Measurements from ENCODE around the gene CNOT11. TPM values are rescaled to one million over a fixed set of nuclear protein-coding genes. Genes with fewer than 3 reads are reported as not detected.

CNOT11 gene
- total and polyA plus RNA-seq, 9 donors = 11.5 to 55.1 (median 21.0) TPM

DNA sequence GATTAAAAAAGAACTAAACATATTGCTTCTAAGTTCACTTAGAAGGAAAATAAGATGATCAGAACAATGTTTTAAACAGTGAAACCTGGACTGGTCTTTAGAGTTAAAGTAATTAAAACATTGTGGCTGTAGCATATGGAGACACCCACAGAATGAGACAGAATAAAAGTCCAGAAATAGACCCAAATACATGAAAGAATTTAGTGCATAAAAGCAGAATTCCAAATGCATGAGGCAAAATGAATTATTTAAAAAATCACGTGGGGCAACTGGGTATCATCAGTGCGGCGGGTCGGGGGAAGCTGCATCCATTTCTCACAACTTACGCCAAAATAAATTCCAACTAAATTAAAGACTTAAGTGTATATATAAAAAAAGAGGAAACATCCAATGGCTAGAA lies 43.7 kb downstream of the CNOT11 start:
- TF ChIP-seq POLR2A (IDR thresholded peaks at IDR 0.05) (no peak), EP300 (IDR thresholded peaks at IDR 0.05) (no peak)
- TF ChIP-seq, protein P1, sequence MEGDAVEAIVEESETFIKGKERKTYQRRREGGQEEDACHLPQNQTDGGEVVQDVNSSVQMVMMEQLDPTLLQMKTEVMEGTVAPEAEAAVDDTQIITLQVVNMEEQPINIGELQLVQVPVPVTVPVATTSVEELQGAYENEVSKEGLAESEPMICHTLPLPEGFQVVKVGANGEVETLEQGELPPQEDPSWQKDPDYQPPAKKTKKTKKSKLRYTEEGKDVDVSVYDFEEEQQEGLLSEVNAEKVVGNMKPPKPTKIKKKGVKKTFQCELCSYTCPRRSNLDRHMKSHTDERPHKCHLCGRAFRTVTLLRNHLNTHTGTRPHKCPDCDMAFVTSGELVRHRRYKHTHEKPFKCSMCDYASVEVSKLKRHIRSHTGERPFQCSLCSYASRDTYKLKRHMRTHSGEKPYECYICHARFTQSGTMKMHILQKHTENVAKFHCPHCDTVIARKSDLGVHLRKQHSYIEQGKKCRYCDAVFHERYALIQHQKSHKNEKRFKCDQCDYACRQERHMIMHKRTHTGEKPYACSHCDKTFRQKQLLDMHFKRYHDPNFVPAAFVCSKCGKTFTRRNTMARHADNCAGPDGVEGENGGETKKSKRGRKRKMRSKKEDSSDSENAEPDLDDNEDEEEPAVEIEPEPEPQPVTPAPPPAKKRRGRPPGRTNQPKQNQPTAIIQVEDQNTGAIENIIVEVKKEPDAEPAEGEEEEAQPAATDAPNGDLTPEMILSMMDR (IDR thresholded peaks at IDR 0.05) = no peak
- Histone ChIP-seq H3K4me3 (no peak overlapping the region), H3K36me3 (no peaks in the 10 kb centered on the region), H3K27me3 (no peaks in the 10 kb centered on the region), H3K27ac (no peak overlapping the region), H3K9me3 (no peaks in the 10 kb centered on the region), H3K4me1 (ENCODE audit: insufficient read depth) (peaks cover 6% of the 10 kb centered on the region)
- DNase-seq = no peak
- intact Hi-C loops (cut with DNase I) = no loop called here
- WGBS, 3 donors = 67 to 78% (median 74%) methylated on average over 5 of the region's 5 CpGs

DNA sequence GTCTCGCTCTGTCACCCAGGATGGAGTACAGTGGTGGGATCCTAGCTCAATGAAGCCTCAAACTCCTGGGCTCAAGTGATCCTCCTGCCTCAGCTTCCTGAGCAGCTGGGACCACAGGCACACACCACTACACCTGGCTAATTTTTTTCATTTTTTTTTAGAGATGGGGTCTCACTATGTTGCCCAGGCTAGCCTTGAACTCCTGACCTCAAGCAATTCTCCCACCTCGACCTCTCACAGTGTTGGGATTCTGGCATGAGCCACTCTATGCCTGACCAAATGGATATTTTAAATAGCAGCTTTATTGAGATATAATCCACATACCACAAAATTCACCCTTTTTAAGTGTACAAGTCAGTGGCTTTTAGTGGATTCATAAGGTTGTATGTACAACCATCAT lies 44.7 kb downstream of the CNOT11 start:
- Histone ChIP-seq H3K27me3 (no peaks in the 10 kb centered on the region), H3K36me3 (no peaks in the 10 kb centered on the region), H3K27ac (no peak overlapping the region), H3K4me3 (no peak overlapping the region), H3K9me3 (no peaks in the 10 kb centered on the region), H3K4me1 (ENCODE audit: insufficient read depth) (peaks cover 6% of the 10 kb centered on the region)
- TF ChIP-seq, protein P1 (IDR thresholded peaks at IDR 0.05) = no peak
- TF ChIP-seq EP300 (IDR thresholded peaks at IDR 0.05) = no peak
- TF ChIP-seq POLR2A (IDR thresholded peaks at IDR 0.05) = no peak
- intact Hi-C loops (cut with DNase I) = no loop called here
- no peak for DNase-seq
- WGBS, 3 donors = 64 to 85% (median 79%) methylated on average over 2 of the region's 2 CpGs

DNA sequence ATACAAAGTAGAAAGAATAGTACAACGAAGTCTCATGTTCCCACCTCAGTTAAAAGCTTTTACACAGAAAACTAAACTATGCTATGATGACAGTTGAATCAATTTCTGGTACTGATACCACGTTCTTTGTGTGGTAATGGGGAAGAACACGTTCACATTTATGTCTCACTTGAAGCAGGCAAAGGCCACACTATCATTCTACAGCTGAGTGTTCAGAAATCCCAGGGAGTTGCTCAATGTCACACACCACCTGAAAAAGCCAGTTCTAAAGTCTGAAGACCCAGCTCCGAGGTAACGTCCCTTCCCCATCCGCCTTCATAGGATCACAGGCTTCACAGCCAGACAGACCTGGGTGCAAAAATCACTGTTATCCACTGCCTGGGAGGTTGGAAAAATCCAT lies 46.9 kb downstream of the CNOT11 start:
- TF ChIP-seq, protein P1 (IDR thresholded peaks at IDR 0.05) = no peak
- H3K27me3 ChIP-seq = no peaks in the 10 kb centered on the region
- no peak overlapping the region for H3K4me3 ChIP-seq
- WGBS, 3 donors = 68 to 75% (median 72%) methylated on average over 6 of the region's 6 CpGs
- H3K27ac ChIP-seq = no peak overlapping the region
- peaks cover 8% of the 10 kb centered on the region for H3K4me1 ChIP-seq (ENCODE audit: insufficient read depth)
- no peaks in the 10 kb centered on the region for H3K9me3 ChIP-seq
- intact Hi-C loops (cut with DNase I) = no loop called here
- H3K36me3 ChIP-seq = no peaks in the 10 kb centered on the region
- DNase-seq = no peak

DNA sequence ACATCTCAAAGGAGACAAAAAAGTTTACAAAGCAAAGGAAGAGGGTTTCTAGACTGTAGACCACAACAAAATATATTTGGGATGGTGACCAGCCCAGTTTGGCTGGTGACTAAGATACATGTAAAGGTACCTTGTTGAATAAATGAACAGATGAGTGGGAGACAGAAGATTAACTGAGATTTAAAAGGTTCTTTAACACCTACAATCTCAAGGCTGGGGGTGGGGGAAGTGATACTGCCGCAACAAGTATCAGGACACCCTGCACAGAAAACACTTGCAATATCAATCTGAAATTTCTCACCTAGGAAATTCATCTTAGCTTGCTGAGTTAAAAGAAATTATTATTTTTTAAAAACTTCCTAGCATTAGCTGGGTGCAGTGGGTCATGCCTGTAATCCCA lies 47.5 kb downstream of the CNOT11 start:
- 94 to 97% (median 96%) methylated on average over 1 of the region's 1 CpG for WGBS, 3 donors
- Histone ChIP-seq H3K27ac (no peak overlapping the region), H3K4me1 (ENCODE audit: insufficient read depth) (peaks cover 12% of the 10 kb centered on the region), H3K27me3 (no peaks in the 10 kb centered on the region), H3K9me3 (no peaks in the 10 kb centered on the region), H3K4me3 (no peak overlapping the region), H3K36me3 (no peaks in the 10 kb centered on the region)
- intact Hi-C loops (cut with DNase I) = no loop called here
- TF ChIP-seq, protein P1 (IDR thresholded peaks at IDR 0.05) = no peak
- TF ChIP-seq POLR2A (IDR thresholded peaks at IDR 0.05) (no peak), EP300 (IDR thresholded peaks at IDR 0.05) (no peak)
- no peak for DNase-seq

DNA sequence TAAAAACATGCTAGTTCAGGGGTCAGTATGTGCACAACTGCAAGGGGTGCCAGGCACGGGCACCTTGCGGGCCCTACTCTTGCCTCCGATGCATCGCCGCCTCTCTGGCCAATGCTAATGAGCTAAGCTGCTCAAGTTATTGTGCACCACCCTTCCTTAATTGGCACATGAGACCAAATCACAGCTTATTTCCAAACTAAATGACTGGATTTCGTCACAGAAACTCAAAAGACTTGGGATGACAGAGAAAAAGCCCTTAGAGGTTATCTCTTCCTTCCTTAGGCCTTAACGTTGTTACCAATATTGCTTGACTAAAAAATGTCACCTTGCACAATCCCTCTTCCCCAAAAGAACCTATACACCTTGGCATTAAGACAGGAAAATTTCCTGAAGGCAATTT lies 48.1 kb downstream of the CNOT11 start:
- Histone ChIP-seq H3K27me3 (no peaks in the 10 kb centered on the region), H3K36me3 (no peaks in the 10 kb centered on the region), H3K27ac (no peak overlapping the region), H3K4me3 (no peak overlapping the region), H3K9me3 (no peaks in the 10 kb centered on the region), H3K4me1 (ENCODE audit: insufficient read depth) (peaks cover 13% of the 10 kb centered on the region)
- TF ChIP-seq EP300 (IDR thresholded peaks at IDR 0.05) = no peak
- WGBS, 3 donors = 72 to 86% (median 73%) methylated on average over 7 of the region's 7 CpGs
- intact Hi-C loops (cut with DNase I) = no loop called here
- DNase-seq = no peak

Measured in ovary (tissue), 9 donors.